SU-DHL-6 (cell line): ENCODE data around the gene ST6GALNAC3.

ENCODE experiments used
- H2AFZ ChIP-seq: fragments of 200-600 bp; sonication (generic); 2 replicates; pipeline ENCODE4 v1.6.1; 2014; ENCODE audit warnings: low read depth, mild to moderate bottlenecking, moderate library complexity, mixed read lengths, antibody characterized with exemption, low read length; ENCODE audit not compliant: severe bottlenecking
- H3F3A ChIP-seq: fragments of 200-600 bp; shearing (Covaris generic); 2 replicates; pipeline ENCODE4 v1.6.0; 2016; ENCODE audit warnings: antibody characterized with exemption, mild to moderate bottlenecking; ENCODE audit not compliant: insufficient read depth
- H3K27ac ChIP-seq: fragments of 200-600 bp; sonication (generic); 2 replicates; pipeline ENCODE4 v1.5.1; 2016; ENCODE audit warnings: low read depth, mild to moderate bottlenecking, low read length, moderate library complexity, mixed read lengths
- H3K27me3 ChIP-seq: fragments of 200-600 bp; sonication (generic), shearing (Covaris generic); 2 replicates; pipeline ENCODE4 v1.6.0; 2014; ENCODE audit warnings: mild to moderate bottlenecking, low read length
- H3K36me3 ChIP-seq: fragments of 200-600 bp; sonication (generic); 2 replicates; pipeline ENCODE4 v1.6.1; 2014; ENCODE audit warnings: mild to moderate bottlenecking, low read length, mixed read lengths
- H3K4me2 ChIP-seq: fragments of 300-600, 200-600 bp; shearing (Covaris generic), sonication (generic); 2 replicates; pipeline ENCODE4 v1.6.0; 2014; ENCODE audit warnings: low read length, low read depth, mild to moderate bottlenecking; ENCODE audit not compliant: poor library complexity, severe bottlenecking
- H3K4me3 ChIP-seq: fragments of 200-600 bp; sonication (generic); 2 replicates; pipeline ENCODE4 v1.5.1; 2014; ENCODE audit warnings: antibody characterized with exemption, low read length, mild to moderate bottlenecking, mixed read lengths; ENCODE audit not compliant: insufficient read depth, poor library complexity, severe bottlenecking
- H3K79me2 ChIP-seq: fragments of 200-600 bp; sonication (generic); 2 replicates; pipeline ENCODE4 v1.6.1; 2014; ENCODE audit warnings: mild to moderate bottlenecking, low read length, moderate library complexity; ENCODE audit not compliant: insufficient read depth
- H3K9ac ChIP-seq: fragments of 200-600 bp; sonication (generic); 2 replicates; pipeline ENCODE4 v1.7.0; 2014; ENCODE audit warnings: mild to moderate bottlenecking, low read length
- H3K9me2 ChIP-seq: fragments of 200-600 bp; sonication (generic); replicated peaks from 2 replicates; pipeline ENCODE4 v1.6.1; 2014; ENCODE audit warnings: low read length; ENCODE audit not compliant: insufficient read depth
- H3K9me3 ChIP-seq: fragments of 200-600 bp; sonication (generic); 2 replicates; pipeline ENCODE4 v1.6.1; 2014; ENCODE audit warnings: low read length, mixed read lengths; ENCODE audit not compliant: insufficient read depth
- H4K20me1 ChIP-seq: fragments of 200-600 bp; sonication (generic); 2 replicates; pipeline ENCODE4 v1.6.1; 2014; ENCODE audit warnings: low read depth, mild to moderate bottlenecking, antibody characterized with exemption, low read length, moderate library complexity, mixed read lengths
- EZH2phosphoT487 ChIP-seq: fragments of 200-600 bp; sonication (generic), shearing (Covaris generic); conservative IDR thresholded peaks from 2 replicates; pipeline ENCODE4 v1.6.1; 2018; ENCODE audit warnings: mild to moderate bottlenecking, antibody characterized with exemption, low read length, moderate library complexity, mixed read lengths
- TF ChIP-seq, protein P1 (sequence below): fragments of 200-600 bp; sonication (generic); IDR thresholded peaks from one replicate; pipeline ENCODE4 v1.5.1; 2017; ENCODE audit warnings: antibody characterized with exemption, mild to moderate bottlenecking, low read length, moderate library complexity; ENCODE audit not compliant: insufficient read depth, poor library complexity, severe bottlenecking

The ST6GALNAC3 gene

GRCh38 chr1:76572229-76572628 lies 497.7 kb downstream of the ST6GALNAC3 start:
- no peak overlapping the region for H2AFZ ChIP-seq
- no peaks in the 10 kb centered on the region for H3K79me2 ChIP-seq
- H3K27ac ChIP-seq = no peak overlapping the region
- no peak overlapping the region for H3K9ac ChIP-seq
- TF ChIP-seq, protein P1, sequence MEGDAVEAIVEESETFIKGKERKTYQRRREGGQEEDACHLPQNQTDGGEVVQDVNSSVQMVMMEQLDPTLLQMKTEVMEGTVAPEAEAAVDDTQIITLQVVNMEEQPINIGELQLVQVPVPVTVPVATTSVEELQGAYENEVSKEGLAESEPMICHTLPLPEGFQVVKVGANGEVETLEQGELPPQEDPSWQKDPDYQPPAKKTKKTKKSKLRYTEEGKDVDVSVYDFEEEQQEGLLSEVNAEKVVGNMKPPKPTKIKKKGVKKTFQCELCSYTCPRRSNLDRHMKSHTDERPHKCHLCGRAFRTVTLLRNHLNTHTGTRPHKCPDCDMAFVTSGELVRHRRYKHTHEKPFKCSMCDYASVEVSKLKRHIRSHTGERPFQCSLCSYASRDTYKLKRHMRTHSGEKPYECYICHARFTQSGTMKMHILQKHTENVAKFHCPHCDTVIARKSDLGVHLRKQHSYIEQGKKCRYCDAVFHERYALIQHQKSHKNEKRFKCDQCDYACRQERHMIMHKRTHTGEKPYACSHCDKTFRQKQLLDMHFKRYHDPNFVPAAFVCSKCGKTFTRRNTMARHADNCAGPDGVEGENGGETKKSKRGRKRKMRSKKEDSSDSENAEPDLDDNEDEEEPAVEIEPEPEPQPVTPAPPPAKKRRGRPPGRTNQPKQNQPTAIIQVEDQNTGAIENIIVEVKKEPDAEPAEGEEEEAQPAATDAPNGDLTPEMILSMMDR = no peak
- no peak for TF ChIP-seq EZH2phosphoT487
- no peak overlapping the region for H3K4me2 ChIP-seq
- no peaks in the 10 kb centered on the region for H3K9me3 ChIP-seq
- H3K4me3 ChIP-seq = no peak overlapping the region
- H3K9me2 ChIP-seq = no peaks in the 10 kb centered on the region
- no peaks in the 10 kb centered on the region for H4K20me1 ChIP-seq
- no peaks in the 10 kb centered on the region for H3K27me3 ChIP-seq
- H3K36me3 ChIP-seq = no peaks in the 10 kb centered on the region
- H3F3A ChIP-seq = no peaks in the 10 kb centered on the region

DNA sequence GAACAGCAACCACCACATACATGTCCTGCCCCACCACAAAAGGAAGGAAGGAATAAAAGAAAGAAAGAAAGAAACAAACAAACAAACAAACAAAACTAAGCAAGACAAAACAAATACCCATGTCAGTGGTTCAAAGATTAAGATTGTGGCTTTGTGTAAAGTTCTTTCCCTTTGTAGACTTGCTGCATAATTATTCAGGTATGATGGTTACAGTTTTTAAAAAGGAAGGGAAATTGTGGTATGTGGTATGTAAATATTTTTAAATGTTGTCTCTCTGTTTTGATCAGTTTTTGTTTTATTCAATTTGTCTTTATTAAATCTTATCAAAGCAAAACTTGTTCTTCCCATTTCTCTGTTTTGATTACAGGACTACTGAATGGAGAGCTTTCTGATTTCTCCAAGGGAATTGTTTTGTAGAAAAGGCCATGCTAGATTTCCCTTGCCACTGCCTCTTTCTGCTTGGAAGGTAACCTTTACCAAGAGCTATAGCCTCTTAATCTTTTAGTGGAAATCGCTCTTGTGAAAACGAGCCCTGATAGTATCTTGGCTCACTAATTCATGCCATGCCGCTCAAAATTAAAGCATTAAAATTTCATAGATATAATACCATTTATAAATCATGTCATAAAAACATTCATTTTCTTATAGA lies 502.5 kb downstream of the ST6GALNAC3 start:
- H3K4me3 ChIP-seq = no peak overlapping the region
- TF ChIP-seq EZH2phosphoT487 = no peak
- TF ChIP-seq, protein P1 = no peak
- H3K79me2 ChIP-seq = no peaks in the 10 kb centered on the region
- no peak overlapping the region for H3K9ac ChIP-seq
- H2AFZ ChIP-seq = no peak overlapping the region
- H3K9me2 ChIP-seq = no peaks in the 10 kb centered on the region
- no peaks in the 10 kb centered on the region for H3F3A ChIP-seq
- no peaks in the 10 kb centered on the region for H4K20me1 ChIP-seq
- H3K9me3 ChIP-seq = no peaks in the 10 kb centered on the region
- H3K27ac ChIP-seq = no peak overlapping the region
- no peaks in the 10 kb centered on the region for H3K27me3 ChIP-seq
- H3K36me3 ChIP-seq = no peaks in the 10 kb centered on the region
- H3K4me2 ChIP-seq = no peak overlapping the region

DNA sequence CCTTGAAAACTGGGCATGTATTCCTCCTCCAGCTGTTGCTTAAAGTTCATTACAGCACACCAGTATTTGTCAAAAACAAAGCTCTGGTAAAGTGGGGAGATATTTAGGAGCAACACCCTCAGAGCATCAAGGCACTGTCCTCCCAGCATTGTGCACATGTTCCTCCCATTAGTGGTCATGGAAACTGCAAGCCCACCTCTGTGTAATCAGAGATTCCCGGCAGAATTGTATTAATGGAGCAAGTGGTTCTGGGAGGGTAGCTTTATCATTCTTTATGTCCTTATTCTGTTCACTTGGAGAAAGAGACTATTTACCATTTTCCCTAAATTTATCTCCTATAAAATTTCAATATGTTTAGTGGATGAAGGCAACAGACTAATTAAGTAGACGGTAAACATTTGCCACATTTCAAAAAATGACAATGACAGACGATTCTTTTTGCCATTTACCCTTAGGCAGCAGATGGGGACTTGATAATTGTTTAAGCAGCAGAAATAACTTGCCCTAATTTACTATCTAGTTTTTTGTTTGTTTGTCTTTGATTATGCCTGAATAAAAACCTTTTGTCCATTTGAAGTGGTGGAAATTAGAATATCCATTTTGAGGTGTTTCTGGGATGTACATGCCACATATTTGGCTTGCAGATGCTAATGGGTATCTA lies 503.1 kb downstream of the ST6GALNAC3 start:
- no peaks in the 10 kb centered on the region for H3K9me2 ChIP-seq

More for the DNA sequence above, 503.1 kb downstream of the ST6GALNAC3 start:
- Histone ChIP-seq H3K27me3 (no peaks in the 10 kb centered on the region), H2AFZ (no peak overlapping the region), H3K4me3 (no peak overlapping the region), H3K9me3 (no peaks in the 10 kb centered on the region), H3K27ac (no peak overlapping the region), H3K4me2 (no peak overlapping the region), H3K36me3 (no peaks in the 10 kb centered on the region), H3K79me2 (no peaks in the 10 kb centered on the region), H3F3A (no peaks in the 10 kb centered on the region), H3K9ac (no peak overlapping the region), H4K20me1 (no peaks in the 10 kb centered on the region)
- TF ChIP-seq, protein P1 = no peak
